Limb (tissue), 2 donors: ENCODE measurements around the gene WHRN.

Experiments
- DNase-seq, 2 donors: peaks; one replicate each; pipeline ENCODE4 v3.0.0-alpha.2; 2016; ENCODE audit errors: extremely low spot score in 2 of 2

WHRN gene

GRCh38 chr9:114492991-114493390, 12.3 kb downstream of the WHRN start:
- DNase-seq, result no peak

GRCh38 chr9:114491430-114492003, 13.8 kb downstream of the WHRN start:
- no peak for DNase-seq

- DNase-seq, result no peak
Observed at GRCh38 chr9:114489928-114490327, 15.3 kb downstream of the WHRN start.

- DNase-seq, result no peak
Observed at GRCh38 chr9:114488398-114489129, 16.7 kb downstream of the WHRN start.

GRCh38 chr9:114487607-114488300, 17.5 kb downstream of the WHRN start:
- DNase-seq, result peak in 1 of 2 donors; percentile 58

GRCh38 chr9:114486205-114486963, 18.9 kb downstream of the WHRN start:
- DNase-seq, result no peak

GRCh38 chr9:114484854-114485443, 20.3 kb downstream of the WHRN start:
- no peak for DNase-seq

- no peak for DNase-seq
Observed at GRCh38 chr9:114484215-114484853, 20.9 kb downstream of the WHRN start.

GRCh38 chr9:114483499-114483898, 21.8 kb downstream of the WHRN start:
- DNase-seq, result no peak

- DNase-seq, result no peak
Observed at GRCh38 chr9:114482593-114482992, 22.7 kb downstream of the WHRN start.

GRCh38 chr9:114481789-114482188, 23.5 kb downstream of the WHRN start:
- no peak for DNase-seq

GRCh38 chr9:114480746-114481435, 24.4 kb downstream of the WHRN start:
- no peak for DNase-seq

GRCh38 chr9:114478871-114479270, 26.4 kb downstream of the WHRN start:
- no peak for DNase-seq

GRCh38 chr9:114478459-114478858, 26.8 kb downstream of the WHRN start:
- DNase-seq, result no peak

- no peak for DNase-seq
Observed at GRCh38 chr9:114477642-114478041, 27.6 kb downstream of the WHRN start.

GRCh38 chr9:114476891-114477469, 28.3 kb downstream of the WHRN start:
- DNase-seq, result no peak

GRCh38 chr9:114475412-114476135, 29.7 kb downstream of the WHRN start:
- DNase-seq, result no peak

- no peak for DNase-seq
Observed at GRCh38 chr9:114474425-114474824, 30.8 kb downstream of the WHRN start.

- no peak for DNase-seq
Observed at GRCh38 chr9:114473447-114473801, 31.8 kb downstream of the WHRN start.
